K562 (cell line): ENCODE results near the gene MCM3. TPM values are rescaled to one million over a fixed set of nuclear protein-coding genes. Genes with fewer than 3 reads are reported as not detected.
A peak's percentile ranks its signal among the peaks of the same experiment; 100 is the strongest.

Experiments
- HDAC8 ChIP-seq: fragments of 450-650 bp; IDR thresholded peaks from 2 replicates; pipeline ENCODE4 v1.6.1; 2016; ENCODE audit warnings: mild to moderate bottlenecking, missing genetic modification characterization, moderate library complexity, missing compliant biosample characterization
- MBD2 ChIP-seq: sonication (generic); IDR thresholded peaks from 2 replicates; pipeline ENCODE4 v1.6.1; 2016; ENCODE audit warnings: low read depth, borderline replicate concordance
- NUFIP1 ChIP-seq: fragments of 450-650 bp; IDR thresholded peaks from 2 replicates; pipeline ENCODE4 v1.6.1; 2018; ENCODE audit not compliant: partially characterized antibody
- PHF8 ChIP-seq: fragments of 200-600 bp; sonication (generic); IDR thresholded peaks from 2 replicates; pipeline ENCODE4 v1.6.1; 2012; ENCODE audit warnings: mixed run types, mild to moderate bottlenecking, inconsistent platforms, low read length, moderate library complexity, borderline replicate concordance
- ZKSCAN8 ChIP-seq: fragments of 200-800 bp; sonication (Bioruptor generic); IDR thresholded peaks from 2 replicates; pipeline ENCODE4 v1.6.1; 2016; ENCODE audit warnings: missing genetic modification characterization, missing compliant biosample characterization
- ZNF354B ChIP-seq: fragments of 250-450 bp; sonication (Bioruptor Pico); IDR thresholded peaks from 2 replicates; pipeline ENCODE4 v1.4.0; 2020
- ZNF444 ChIP-seq: fragments of 250-450 bp; sonication (Bioruptor Pico); IDR thresholded peaks from 2 replicates; pipeline ENCODE4 v1.4.0; 2020; ENCODE audit warnings: mild to moderate bottlenecking, moderate library complexity
- ZNF668 ChIP-seq: fragments of 250-450 bp; sonication (Bioruptor Pico); IDR thresholded peaks from 2 replicates; pipeline ENCODE4 v1.8.0; 2022; ENCODE audit warnings: mild to moderate bottlenecking, inconsistent platforms
- polyA plus RNA-seq, 8 experiments: library from polyadenylated mRNA; depleted of rRNA in 4 of 8; stranded (reverse) in 5 of 8; unstranded in 3 of 8; fragments of >200 nt; fragmentation: Nextera tagmentation in 2 of 8; fragmentation: Illumina TruSeq in 1 of 8; extraction: Ambion mirVana in 2 of 8; extraction: Trizol in 1 of 8; gene quantifications; 2 replicates each; pipeline versions ENCODE4 v1.2.1 to v1.2.3, GENCODE V29; 2011 to 2014; ENCODE audit warnings: inconsistent platforms in 1 of 8, missing spikeins in 1 of 8
- total RNA-seq, 7 experiments: library from RNA; depleted of rRNA in 6 of 7; stranded (reverse); fragments of >200 nt in 6 of 7; fragmentation: Illumina TruSeq in 2 of 7; extraction: Trizol in 2 of 7; gene quantifications; 2 replicates each; pipeline versions ENCODE4 v1.2.1 to v1.2.3, GENCODE V29; 2011 to 2021; ENCODE audit warnings: low replicate concordance in 1 of 7
- TF ChIP-seq, protein P1 (sequence below): sonication (generic); formaldehyde crosslinking; IDR thresholded peaks from 2 replicates; pipeline ENCODE4 v1.8.1; 2023; ENCODE audit warnings: mild to moderate bottlenecking, missing genetic modification reagents
- TF ChIP-seq, protein P2 (sequence below), 2 experiments: fragments of 450-650 bp; conservative IDR thresholded peaks; 2 replicates each; pipeline ENCODE4 v1.6.1; 2017; ENCODE audit warnings: mild to moderate bottlenecking in 2 of 2, moderate library complexity in 2 of 2
- TF ChIP-seq, protein P3 (sequence below): sonication (generic); formaldehyde crosslinking; IDR thresholded peaks from 2 replicates; pipeline ENCODE4 v1.5.0; 2020; ENCODE audit warnings: missing genetic modification reagents
- TF ChIP-seq, protein P4 (sequence below): fragments of 200-600 bp; sonication (generic); IDR thresholded peaks from one replicate; pipeline ENCODE4 v1.6.1; 2012; ENCODE audit warnings: mild to moderate bottlenecking, low read depth, low read length, inconsistent platforms

MCM3 gene
- total and polyA plus RNA-seq, 9 of the 15 experiments (the other 6 are each of a cell fraction or from before 2014, with no cell fraction given): 76.1 to 270 (median 250) TPM

DNA sequence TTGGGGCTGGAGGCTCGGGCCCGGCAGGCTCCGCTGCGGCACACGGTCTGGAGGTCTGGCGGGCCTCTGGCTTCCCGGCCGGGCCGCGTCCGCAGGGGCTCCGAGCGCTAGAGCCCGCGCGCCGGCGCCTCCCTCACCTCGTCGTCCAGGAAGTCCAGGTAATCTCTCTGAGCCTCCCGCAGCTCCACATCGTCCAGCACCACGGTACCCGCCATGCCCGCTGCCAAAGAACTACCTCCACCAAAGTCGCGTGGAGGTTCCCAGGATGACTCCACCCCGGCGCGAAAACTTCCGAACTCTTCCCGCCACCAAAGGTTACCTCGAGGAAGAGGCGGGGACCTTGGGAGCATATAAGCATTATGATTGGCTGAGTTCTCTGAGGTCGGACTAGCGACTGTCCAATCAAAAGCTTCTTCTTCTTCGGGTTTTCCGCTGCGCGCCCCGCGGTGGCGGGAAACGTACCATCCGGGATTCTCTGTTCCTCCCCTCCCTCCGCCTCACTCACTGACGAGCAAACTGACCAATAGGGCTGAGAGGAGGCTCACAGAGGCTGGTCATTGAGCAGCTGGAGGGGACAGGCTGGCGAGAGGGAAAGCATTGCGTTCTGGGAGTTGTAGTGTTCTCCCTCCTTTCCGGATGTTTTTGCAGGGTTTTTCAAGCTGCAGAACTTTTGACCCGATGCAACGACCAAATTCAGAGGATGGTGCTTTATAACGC, at the start of gene MCM3 (continued):
- TF ChIP-seq, protein P1, sequence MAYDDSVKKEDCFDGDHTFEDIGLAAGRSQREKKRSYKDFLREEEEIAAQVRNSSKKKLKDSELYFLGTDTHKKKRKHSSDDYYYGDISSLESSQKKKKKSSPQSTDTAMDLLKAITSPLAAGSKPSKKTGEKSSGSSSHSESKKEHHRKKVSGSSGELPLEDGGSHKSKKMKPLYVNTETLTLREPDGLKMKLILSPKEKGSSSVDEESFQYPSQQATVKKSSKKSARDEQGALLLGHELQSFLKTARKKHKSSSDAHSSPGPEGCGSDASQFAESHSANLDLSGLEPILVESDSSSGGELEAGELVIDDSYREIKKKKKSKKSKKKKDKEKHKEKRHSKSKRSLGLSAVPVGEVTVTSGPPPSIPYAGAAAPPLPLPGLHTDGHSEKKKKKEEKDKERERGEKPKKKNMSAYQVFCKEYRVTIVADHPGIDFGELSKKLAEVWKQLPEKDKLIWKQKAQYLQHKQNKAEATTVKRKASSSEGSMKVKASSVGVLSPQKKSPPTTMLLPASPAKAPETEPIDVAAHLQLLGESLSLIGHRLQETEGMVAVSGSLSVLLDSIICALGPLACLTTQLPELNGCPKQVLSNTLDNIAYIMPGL: no peak
- no peak for TF ChIP-seq HDAC8 (tag)
- peak; percentile 92 for TF ChIP-seq MBD2
- TF ChIP-seq PHF8: peak; percentile 88; the same call in 1 of the 2 replicates
- no peak for TF ChIP-seq NUFIP1
- TF ChIP-seq ZNF444 (CRISPR knock-in tag): no peak
- TF ChIP-seq, protein P2, sequence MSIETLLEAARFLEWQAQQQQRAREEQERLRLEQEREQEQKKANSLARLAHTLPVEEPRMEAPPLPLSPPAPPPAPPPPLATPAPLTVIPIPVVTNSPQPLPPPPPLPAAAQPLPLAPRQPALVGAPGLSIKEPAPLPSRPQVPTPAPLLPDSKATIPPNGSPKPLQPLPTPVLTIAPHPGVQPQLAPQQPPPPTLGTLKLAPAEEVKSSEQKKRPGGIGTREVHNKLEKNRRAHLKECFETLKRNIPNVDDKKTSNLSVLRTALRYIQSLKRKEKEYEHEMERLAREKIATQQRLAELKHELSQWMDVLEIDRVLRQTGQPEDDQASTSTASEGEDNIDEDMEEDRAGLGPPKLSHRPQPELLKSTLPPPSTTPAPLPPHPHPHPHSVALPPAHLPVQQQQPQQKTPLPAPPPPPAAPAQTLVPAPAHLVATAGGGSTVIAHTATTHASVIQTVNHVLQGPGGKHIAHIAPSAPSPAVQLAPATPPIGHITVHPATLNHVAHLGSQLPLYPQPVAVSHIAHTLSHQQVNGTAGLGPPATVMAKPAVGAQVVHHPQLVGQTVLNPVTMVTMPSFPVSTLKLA (conservative IDR thresholded peaks at IDR 0.05): peak; percentile 85 to 96
- TF ChIP-seq, protein P3, sequence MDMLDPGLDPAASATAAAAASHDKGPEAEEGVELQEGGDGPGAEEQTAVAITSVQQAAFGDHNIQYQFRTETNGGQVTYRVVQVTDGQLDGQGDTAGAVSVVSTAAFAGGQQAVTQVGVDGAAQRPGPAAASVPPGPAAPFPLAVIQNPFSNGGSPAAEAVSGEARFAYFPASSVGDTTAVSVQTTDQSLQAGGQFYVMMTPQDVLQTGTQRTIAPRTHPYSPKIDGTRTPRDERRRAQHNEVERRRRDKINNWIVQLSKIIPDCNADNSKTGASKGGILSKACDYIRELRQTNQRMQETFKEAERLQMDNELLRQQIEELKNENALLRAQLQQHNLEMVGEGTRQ: no peak
- TF ChIP-seq, protein P4, sequence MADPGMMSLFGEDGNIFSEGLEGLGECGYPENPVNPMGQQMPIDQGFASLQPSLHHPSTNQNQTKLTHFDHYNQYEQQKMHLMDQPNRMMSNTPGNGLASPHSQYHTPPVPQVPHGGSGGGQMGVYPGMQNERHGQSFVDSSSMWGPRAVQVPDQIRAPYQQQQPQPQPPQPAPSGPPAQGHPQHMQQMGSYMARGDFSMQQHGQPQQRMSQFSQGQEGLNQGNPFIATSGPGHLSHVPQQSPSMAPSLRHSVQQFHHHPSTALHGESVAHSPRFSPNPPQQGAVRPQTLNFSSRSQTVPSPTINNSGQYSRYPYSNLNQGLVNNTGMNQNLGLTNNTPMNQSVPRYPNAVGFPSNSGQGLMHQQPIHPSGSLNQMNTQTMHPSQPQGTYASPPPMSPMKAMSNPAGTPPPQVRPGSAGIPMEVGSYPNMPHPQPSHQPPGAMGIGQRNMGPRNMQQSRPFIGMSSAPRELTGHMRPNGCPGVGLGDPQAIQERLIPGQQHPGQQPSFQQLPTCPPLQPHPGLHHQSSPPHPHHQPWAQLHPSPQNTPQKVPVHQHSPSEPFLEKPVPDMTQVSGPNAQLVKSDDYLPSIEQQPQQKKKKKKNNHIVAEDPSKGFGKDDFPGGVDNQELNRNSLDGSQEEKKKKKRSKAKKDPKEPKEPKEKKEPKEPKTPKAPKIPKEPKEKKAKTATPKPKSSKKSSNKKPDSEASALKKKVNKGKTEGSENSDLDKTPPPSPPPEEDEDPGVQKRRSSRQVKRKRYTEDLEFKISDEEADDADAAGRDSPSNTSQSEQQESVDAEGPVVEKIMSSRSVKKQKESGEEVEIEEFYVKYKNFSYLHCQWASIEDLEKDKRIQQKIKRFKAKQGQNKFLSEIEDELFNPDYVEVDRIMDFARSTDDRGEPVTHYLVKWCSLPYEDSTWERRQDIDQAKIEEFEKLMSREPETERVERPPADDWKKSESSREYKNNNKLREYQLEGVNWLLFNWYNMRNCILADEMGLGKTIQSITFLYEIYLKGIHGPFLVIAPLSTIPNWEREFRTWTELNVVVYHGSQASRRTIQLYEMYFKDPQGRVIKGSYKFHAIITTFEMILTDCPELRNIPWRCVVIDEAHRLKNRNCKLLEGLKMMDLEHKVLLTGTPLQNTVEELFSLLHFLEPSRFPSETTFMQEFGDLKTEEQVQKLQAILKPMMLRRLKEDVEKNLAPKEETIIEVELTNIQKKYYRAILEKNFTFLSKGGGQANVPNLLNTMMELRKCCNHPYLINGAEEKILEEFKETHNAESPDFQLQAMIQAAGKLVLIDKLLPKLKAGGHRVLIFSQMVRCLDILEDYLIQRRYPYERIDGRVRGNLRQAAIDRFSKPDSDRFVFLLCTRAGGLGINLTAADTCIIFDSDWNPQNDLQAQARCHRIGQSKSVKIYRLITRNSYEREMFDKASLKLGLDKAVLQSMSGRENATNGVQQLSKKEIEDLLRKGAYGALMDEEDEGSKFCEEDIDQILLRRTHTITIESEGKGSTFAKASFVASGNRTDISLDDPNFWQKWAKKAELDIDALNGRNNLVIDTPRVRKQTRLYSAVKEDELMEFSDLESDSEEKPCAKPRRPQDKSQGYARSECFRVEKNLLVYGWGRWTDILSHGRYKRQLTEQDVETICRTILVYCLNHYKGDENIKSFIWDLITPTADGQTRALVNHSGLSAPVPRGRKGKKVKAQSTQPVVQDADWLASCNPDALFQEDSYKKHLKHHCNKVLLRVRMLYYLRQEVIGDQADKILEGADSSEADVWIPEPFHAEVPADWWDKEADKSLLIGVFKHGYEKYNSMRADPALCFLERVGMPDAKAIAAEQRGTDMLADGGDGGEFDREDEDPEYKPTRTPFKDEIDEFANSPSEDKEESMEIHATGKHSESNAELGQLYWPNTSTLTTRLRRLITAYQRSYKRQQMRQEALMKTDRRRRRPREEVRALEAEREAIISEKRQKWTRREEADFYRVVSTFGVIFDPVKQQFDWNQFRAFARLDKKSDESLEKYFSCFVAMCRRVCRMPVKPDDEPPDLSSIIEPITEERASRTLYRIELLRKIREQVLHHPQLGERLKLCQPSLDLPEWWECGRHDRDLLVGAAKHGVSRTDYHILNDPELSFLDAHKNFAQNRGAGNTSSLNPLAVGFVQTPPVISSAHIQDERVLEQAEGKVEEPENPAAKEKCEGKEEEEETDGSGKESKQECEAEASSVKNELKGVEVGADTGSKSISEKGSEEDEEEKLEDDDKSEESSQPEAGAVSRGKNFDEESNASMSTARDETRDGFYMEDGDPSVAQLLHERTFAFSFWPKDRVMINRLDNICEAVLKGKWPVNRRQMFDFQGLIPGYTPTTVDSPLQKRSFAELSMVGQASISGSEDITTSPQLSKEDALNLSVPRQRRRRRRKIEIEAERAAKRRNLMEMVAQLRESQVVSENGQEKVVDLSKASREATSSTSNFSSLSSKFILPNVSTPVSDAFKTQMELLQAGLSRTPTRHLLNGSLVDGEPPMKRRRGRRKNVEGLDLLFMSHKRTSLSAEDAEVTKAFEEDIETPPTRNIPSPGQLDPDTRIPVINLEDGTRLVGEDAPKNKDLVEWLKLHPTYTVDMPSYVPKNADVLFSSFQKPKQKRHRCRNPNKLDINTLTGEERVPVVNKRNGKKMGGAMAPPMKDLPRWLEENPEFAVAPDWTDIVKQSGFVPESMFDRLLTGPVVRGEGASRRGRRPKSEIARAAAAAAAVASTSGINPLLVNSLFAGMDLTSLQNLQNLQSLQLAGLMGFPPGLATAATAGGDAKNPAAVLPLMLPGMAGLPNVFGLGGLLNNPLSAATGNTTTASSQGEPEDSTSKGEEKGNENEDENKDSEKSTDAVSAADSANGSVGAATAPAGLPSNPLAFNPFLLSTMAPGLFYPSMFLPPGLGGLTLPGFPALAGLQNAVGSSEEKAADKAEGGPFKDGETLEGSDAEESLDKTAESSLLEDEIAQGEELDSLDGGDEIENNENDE: no peak
- TF ChIP-seq ZKSCAN8 (CRISPR knock-in tag): no peak
- no peak for TF ChIP-seq ZNF668
- TF ChIP-seq ZNF354B: no peak
